OCI-LY1 (cell line): Measurements from ENCODE around the gene PRTN3.

Experiments used
- H2AFZ ChIP-seq: fragments of 200-600 bp; sonication (generic), shearing (Covaris generic); 2 replicates; pipeline ENCODE4 v1.6.0; 2014; ENCODE audit warnings: antibody characterized with exemption, mild to moderate bottlenecking, low read length
- H3F3A ChIP-seq: fragments of 200-600 bp; sonication (generic), shearing (Covaris generic); 2 replicates; pipeline ENCODE4 v1.6.0; 2014; ENCODE audit warnings: mild to moderate bottlenecking, antibody characterized with exemption, low read length, moderate library complexity; ENCODE audit not compliant: insufficient read depth
- H3K27ac ChIP-seq: fragments of 200-600 bp; sonication (generic); 2 replicates; pipeline ENCODE4 v1.5.1; 2014; ENCODE audit warnings: low read length, mixed run types, mild to moderate bottlenecking, low read depth; ENCODE audit not compliant: poor library complexity, severe bottlenecking
- H3K27me3 ChIP-seq: fragments of 200-600 bp; sonication (generic); 2 replicates; pipeline ENCODE4 v1.6.0; 2014; ENCODE audit warnings: antibody characterized with exemption, mild to moderate bottlenecking, low read length, moderate library complexity; ENCODE audit not compliant: insufficient read depth
- H3K36me3 ChIP-seq: fragments of 200-600 bp; sonication (generic); 2 replicates; pipeline ENCODE4 v1.6.1; 2014; ENCODE audit warnings: mild to moderate bottlenecking, antibody characterized with exemption, low read length, moderate library complexity, mixed read lengths; ENCODE audit not compliant: insufficient read depth
- H3K4me1 ChIP-seq: fragments of 200-600 bp; sonication (generic); 2 replicates; pipeline ENCODE4 v1.5.1; 2014; ENCODE audit warnings: mild to moderate bottlenecking, low read length, moderate library complexity; ENCODE audit not compliant: insufficient read depth, severe bottlenecking
- H3K4me2 ChIP-seq: fragments of 200-600 bp; sonication (generic), shearing (Covaris generic); 2 replicates; pipeline ENCODE4 v1.6.1; 2014; ENCODE audit warnings: low read length
- H3K4me3 ChIP-seq: fragments of 200-600 bp; sonication (generic); 2 replicates; pipeline ENCODE4 v1.5.1; 2014; ENCODE audit warnings: low read length, low read depth, mild to moderate bottlenecking, mixed read lengths; ENCODE audit not compliant: poor library complexity, severe bottlenecking
- H3K79me2 ChIP-seq: fragments of 200-600 bp; shearing (Covaris generic); 2 replicates; pipeline ENCODE4 v1.6.1; 2016; ENCODE audit warnings: mixed run types, low read length, mixed read lengths; ENCODE audit not compliant: insufficient read depth
- H3K9ac ChIP-seq: fragments of 200-600 bp; sonication (generic), shearing (Covaris generic); 2 replicates; pipeline ENCODE4 v1.6.1; 2014; ENCODE audit warnings: mild to moderate bottlenecking, low read length, mixed read lengths
- H3K9me2 ChIP-seq: fragments of 200-600 bp; sonication (generic), shearing (Covaris generic); 2 replicates; pipeline ENCODE4 v1.6.1; 2014; ENCODE audit warnings: low read depth, mild to moderate bottlenecking, low read length, mixed read lengths
- H3K9me3 ChIP-seq: fragments of 200-600 bp; shearing (Covaris generic); 2 replicates; pipeline ENCODE4 v1.6.1; 2014; ENCODE audit warnings: low read length, mixed read lengths
- H4K20me1 ChIP-seq: fragments of 200-600 bp; sonication (generic), shearing (Covaris generic); 2 replicates; pipeline ENCODE4 v1.6.0; 2016; ENCODE audit warnings: mild to moderate bottlenecking, low read length; ENCODE audit not compliant: insufficient read depth
- EZH2 ChIP-seq: fragments of 200-600 bp; sonication (generic), shearing (Covaris generic); IDR thresholded peaks from 2 replicates; pipeline ENCODE4 v1.8.0; 2017; ENCODE audit warnings: borderline replicate concordance, mixed run types, mild to moderate bottlenecking, antibody characterized with exemption, low read length, moderate library complexity, mixed read lengths
- TF ChIP-seq, protein P1 (sequence below): fragments of 200-600 bp; sonication (generic), shearing (Covaris generic); IDR thresholded peaks from 2 replicates; pipeline ENCODE4 v1.5.1; 2017; ENCODE audit warnings: mild to moderate bottlenecking, antibody characterized with exemption, low read length, moderate library complexity, mixed read lengths

Gene PRTN3

DNA sequence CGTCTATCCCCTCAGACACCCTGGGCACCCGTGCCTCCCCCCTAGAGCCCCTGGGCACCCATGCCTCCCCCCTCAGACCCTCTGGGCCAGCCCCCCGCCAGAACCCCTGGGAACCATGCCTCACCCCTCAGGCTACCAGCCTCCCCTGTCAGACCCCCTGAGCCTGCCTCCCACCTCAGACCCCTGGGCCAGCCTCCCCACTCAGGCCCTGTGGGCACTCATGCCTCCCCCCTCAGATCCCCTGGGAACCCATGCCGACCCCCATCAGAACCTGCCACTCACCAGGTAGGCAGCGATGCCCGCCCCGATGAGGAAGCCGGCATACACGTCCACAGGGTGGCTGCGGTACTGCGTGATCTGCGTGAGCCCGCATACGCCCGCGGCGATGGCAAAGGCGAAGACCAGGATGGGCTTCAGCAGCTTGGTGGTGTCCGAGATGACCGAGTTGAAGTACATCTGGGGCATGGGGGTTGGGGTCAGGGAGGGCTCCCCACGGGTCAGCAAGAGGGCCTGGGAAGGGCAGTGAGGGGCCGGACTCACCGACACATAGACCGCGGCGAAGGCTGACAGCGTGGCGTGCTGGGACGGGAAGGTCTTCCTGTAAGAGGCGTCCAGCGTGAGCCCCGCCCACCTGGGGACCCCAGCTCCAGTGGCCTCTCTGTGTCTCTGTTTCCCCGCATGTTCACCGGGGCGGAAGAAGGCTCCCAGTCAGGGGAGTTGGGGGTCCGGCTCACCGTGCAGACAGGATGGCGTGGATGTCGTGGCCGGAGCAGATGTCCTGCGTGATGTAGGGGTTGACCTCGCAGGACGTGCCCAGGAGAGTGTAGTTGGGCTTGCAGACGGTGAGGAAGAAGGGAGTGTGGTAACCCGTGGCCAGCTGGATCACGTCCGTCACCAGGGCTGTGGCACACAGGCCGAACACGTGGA lies 26.4 kb upstream of the PRTN3 start:
- Histone ChIP-seq H3K79me2 (no peaks in the 10 kb centered on the region), H3F3A (peaks cover 3% of the 10 kb centered on the region; the same call in 1 of the 2 replicates), H3K9ac (no peak overlapping the region), H3K9me3 (no peaks in the 10 kb centered on the region), H3K27me3 (no peaks in the 10 kb centered on the region), H3K4me2 (no peak overlapping the region), H3K36me3 (peaks cover 41% of the 10 kb centered on the region), H2AFZ (no peak overlapping the region), H3K27ac (no peak overlapping the region), H3K4me3 (no peak overlapping the region), H3K9me2 (no peaks in the 10 kb centered on the region), H4K20me1 (no peaks in the 10 kb centered on the region), H3K4me1 (no peaks in the 10 kb centered on the region)
- TF ChIP-seq, protein P1, sequence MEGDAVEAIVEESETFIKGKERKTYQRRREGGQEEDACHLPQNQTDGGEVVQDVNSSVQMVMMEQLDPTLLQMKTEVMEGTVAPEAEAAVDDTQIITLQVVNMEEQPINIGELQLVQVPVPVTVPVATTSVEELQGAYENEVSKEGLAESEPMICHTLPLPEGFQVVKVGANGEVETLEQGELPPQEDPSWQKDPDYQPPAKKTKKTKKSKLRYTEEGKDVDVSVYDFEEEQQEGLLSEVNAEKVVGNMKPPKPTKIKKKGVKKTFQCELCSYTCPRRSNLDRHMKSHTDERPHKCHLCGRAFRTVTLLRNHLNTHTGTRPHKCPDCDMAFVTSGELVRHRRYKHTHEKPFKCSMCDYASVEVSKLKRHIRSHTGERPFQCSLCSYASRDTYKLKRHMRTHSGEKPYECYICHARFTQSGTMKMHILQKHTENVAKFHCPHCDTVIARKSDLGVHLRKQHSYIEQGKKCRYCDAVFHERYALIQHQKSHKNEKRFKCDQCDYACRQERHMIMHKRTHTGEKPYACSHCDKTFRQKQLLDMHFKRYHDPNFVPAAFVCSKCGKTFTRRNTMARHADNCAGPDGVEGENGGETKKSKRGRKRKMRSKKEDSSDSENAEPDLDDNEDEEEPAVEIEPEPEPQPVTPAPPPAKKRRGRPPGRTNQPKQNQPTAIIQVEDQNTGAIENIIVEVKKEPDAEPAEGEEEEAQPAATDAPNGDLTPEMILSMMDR = no peak
- no peak for TF ChIP-seq EZH2

DNA sequence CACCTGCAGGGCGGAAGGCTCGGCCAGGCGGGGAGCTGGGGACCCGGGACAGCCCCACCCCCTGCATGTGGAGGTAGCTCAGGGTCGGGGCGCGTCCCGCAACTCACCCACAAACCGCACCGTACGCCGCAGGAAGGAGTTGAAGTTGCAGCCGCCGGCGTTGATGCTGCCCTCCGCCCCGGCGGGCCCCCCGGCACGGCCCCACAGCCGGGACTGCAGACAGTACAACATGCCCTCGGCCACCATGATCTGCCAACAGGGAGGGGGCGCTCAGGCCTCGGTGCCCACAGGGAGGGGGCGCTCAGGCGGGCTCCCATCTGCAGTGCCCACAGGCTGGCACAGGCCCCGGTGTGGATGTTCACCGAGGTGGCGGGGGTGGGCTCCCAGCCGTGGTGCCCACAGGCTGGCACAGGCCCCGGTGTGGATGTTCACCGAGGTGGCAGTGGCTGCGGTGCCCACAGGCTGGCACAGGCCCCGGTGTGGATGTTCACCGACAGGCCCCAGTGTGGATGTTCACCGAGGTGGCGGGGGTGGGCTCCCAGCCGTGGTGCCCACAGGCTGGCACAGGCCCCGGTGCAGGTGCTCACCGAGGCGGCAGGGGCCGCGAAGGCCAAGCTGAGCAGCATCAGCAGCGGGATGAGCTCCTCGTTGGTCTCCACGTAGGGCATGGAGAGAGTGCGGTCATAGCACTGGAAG lies 25.6 kb upstream of the PRTN3 start:
- no peaks in the 10 kb centered on the region for H3K79me2 ChIP-seq
- H3K9ac ChIP-seq = no peak overlapping the region
- no peaks in the 10 kb centered on the region for H4K20me1 ChIP-seq
- no peak overlapping the region for H3K4me2 ChIP-seq
- TF ChIP-seq, protein P1 = no peak
- no peak for TF ChIP-seq EZH2
- H3K4me1 ChIP-seq = no peaks in the 10 kb centered on the region
- no peak overlapping the region for H2AFZ ChIP-seq
- H3K4me3 ChIP-seq = no peak overlapping the region
- no peak overlapping the region for H3K27ac ChIP-seq
- H3K27me3 ChIP-seq = no peaks in the 10 kb centered on the region
- H3K9me3 ChIP-seq = no peaks in the 10 kb centered on the region
- peaks cover 3% of the 10 kb centered on the region; the same call in 1 of the 2 replicates for H3F3A ChIP-seq
- no peaks in the 10 kb centered on the region for H3K9me2 ChIP-seq
- peaks cover 33% of the 10 kb centered on the region for H3K36me3 ChIP-seq

DNA sequence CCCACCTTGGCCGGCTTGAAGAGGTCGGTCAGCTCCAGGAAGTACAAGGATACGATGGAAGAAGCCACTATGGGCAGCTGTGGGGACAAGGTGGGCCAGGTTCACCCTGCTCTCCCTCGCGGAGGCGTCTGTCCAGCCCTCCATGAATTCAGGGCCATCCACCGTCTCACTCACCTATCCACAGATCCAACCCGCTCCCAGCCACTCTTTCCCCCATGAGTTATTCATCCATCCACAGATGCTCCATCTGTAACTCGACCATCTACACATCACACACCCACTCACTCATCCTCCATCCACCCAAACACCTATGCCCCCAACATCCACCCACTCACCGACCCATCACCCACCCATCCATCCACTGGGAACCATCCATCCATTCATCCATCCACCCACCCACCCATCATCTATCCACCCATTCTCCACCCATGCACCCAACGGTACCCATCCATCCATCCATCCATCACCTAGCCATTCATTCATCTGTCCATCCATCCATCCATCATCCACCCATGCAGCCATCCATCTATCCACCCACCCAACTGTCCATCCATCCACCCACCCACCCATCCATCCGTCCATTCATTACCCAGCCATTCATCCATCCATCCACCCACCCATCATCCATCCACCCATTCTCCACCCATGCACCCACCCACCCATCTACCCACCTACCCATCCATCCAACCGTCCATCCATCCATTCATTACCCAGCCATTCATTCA lies 24.9 kb upstream of the PRTN3 start:
- H3K9me3 ChIP-seq = no peaks in the 10 kb centered on the region
- H3K9ac ChIP-seq = no peak overlapping the region
- no peak overlapping the region for H3K27ac ChIP-seq
- no peak overlapping the region for H2AFZ ChIP-seq
- H4K20me1 ChIP-seq = no peaks in the 10 kb centered on the region
- H3K4me2 ChIP-seq = no peak overlapping the region
- H3K4me3 ChIP-seq = no peak overlapping the region
- TF ChIP-seq EZH2 = no peak
- TF ChIP-seq, protein P1 = no peak
- H3K9me2 ChIP-seq = no peaks in the 10 kb centered on the region
- H3K4me1 ChIP-seq = no peaks in the 10 kb centered on the region
- no peaks in the 10 kb centered on the region for H3K79me2 ChIP-seq
- H3K27me3 ChIP-seq = no peaks in the 10 kb centered on the region
- peaks cover 3% of the 10 kb centered on the region; the same call in 1 of the 2 replicates for H3F3A ChIP-seq
- peaks cover 25% of the 10 kb centered on the region for H3K36me3 ChIP-seq
